Fibroblast of the aortic adventitia (primary cell): ENCODE data around the gene COMP. TPM values are rescaled to one million over a fixed set of nuclear protein-coding genes. Genes with fewer than 3 reads are reported as not detected.

Experiments
- DNase-seq: peaks from one replicate; pipeline ENCODE4 v3.0.0-alpha.2; 2010; ENCODE audit warnings: low read depth
- H3K4me3 ChIP-seq: 2 replicates; pipeline ENCODE4 v1.5.1; 2011; ENCODE audit warnings: low read depth, mild to moderate bottlenecking, control low read depth, low read length, moderate library complexity
- total RNA-seq: library from RNA; depleted of rRNA; stranded (reverse); fragments of >200 nt; gene quantifications from 2 replicates; pipeline ENCODE4 v1.2.3, GENCODE V29; 2012; ENCODE audit warnings: low replicate concordance
- TF ChIP-seq, protein P1 (sequence below): IDR thresholded peaks from 2 replicates; pipeline ENCODE4 v1.5.1; 2011; ENCODE audit warnings: mild to moderate bottlenecking, low read length, control low read depth, inconsistent platforms; ENCODE audit not compliant: insufficient read depth

Gene COMP
- total RNA-seq, 1 donor, result 0.63 TPM

DNA sequence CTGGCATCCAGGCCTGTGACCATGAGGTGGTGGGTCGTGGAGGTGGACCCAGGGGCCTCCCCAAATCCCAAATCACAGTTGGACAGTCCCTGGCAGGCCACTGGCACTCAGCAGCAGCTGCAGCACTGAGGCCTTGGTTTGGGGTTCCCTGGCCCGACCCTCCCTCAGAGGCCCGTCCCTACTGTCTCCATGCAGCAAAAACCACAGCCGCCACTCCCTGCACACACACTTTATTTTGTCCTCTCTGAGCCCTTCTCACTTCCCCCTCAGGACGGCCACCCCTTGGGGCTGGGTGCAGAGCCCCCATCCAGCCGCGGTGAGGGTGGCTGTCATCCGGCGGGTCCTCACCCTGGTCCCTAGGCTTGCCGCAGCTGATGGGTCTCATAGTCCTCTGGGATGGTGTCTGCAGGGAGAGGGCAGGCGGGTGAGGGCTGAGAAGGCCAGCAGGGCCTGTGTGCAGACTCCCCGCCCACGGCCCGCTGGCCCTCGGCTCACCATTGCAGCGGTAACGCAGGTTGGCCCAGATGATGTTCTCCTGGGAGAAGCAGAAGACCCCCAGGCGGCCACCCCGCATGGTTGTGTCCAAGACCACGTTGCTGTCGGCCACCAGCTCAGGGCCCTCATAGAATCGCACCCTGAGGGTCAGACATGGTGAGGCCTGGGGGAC lies 8.4 kb downstream of the COMP start:
- H3K4me3 ChIP-seq, result no peak overlapping the region
- TF ChIP-seq, protein P1, sequence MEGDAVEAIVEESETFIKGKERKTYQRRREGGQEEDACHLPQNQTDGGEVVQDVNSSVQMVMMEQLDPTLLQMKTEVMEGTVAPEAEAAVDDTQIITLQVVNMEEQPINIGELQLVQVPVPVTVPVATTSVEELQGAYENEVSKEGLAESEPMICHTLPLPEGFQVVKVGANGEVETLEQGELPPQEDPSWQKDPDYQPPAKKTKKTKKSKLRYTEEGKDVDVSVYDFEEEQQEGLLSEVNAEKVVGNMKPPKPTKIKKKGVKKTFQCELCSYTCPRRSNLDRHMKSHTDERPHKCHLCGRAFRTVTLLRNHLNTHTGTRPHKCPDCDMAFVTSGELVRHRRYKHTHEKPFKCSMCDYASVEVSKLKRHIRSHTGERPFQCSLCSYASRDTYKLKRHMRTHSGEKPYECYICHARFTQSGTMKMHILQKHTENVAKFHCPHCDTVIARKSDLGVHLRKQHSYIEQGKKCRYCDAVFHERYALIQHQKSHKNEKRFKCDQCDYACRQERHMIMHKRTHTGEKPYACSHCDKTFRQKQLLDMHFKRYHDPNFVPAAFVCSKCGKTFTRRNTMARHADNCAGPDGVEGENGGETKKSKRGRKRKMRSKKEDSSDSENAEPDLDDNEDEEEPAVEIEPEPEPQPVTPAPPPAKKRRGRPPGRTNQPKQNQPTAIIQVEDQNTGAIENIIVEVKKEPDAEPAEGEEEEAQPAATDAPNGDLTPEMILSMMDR, result no peak
- DNase-seq, result no peak

DNA sequence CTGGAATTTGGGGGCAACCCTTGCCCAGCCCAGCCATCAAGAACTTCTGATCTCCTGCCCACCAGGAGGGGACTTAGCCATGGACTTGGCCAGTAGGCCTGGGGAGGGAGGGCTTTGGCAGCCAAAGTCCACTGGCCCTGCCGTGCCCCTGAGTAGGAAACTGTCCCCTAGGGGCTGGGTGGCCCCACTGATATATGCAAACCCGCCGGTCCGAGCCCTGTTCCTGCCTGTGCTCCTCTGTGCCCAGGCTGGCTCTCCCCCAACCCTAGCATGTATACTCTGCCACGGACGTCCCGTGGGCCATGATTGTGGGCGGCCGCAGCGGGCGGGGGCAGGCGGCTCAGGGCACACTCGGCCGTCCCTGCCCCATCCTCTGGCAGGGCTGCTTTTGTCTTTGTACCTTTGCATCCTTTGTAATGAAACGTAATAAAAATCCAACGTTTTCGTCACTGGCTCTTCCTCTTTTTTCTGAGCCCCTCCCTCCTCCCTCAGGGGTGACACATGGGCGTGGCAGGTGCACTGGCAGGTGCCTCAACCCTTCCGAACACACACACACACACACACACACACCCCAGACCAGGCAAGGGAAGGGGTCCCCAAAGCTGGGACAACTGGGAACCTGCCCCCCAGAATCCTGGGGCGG lies 9.1 kb downstream of the COMP start:
- H3K4me3 ChIP-seq, result no peak overlapping the region
- no peak for DNase-seq
- TF ChIP-seq, protein P1, result no peak

- TF ChIP-seq, protein P1, result no peak
- DNase-seq, result no peak
- H3K4me3 ChIP-seq, result no peak overlapping the region
Measured at GRCh38 chr19:18781047-18781600, 10.0 kb downstream of the COMP start.

- DNase-seq, result no peak
- H3K4me3 ChIP-seq, result no peak overlapping the region
- TF ChIP-seq, protein P1, result no peak
Measured at GRCh38 chr19:18780631-18781030, 10.5 kb downstream of the COMP start.

DNA sequence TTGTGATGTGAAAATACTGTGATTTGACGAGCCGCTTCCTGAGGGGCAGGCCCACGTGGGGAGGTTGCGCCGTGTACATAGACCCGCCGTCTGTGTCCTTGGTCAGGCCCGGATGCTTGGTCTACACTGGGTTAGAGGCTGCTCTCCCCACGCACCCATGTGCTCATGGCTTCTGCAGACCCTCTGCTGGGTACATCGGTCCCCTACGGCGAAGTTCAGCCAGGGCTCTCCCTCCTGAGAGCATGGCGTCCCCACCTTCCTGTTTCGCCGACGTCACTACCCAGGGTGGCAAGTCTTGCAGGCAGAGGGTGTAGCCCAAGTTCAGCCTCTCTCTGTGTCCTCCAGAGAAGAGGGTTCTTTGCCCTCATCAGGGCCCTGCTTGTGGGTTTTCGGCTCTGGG lies 11.0 kb downstream of the COMP start:
- DNase-seq, result no peak
- TF ChIP-seq, protein P1, result no peak
- no peak overlapping the region for H3K4me3 ChIP-seq

- DNase-seq, result no peak
- TF ChIP-seq, protein P1, result no peak
- no peak overlapping the region for H3K4me3 ChIP-seq
Measured at GRCh38 chr19:18778826-18779495, 12.1 kb downstream of the COMP start.
